ENCODE data around the gene EML1.

EML1 gene

GRCh38 chr14:99781091-99781490 lies 12.1 kb upstream of the EML1 start:
- Histone ChIP-seq H3K27me3 (no peaks in the 10 kb centered on the region), H3K4me1 (no peaks in the 10 kb centered on the region), H3K27ac (no peak overlapping the region), H3K36me3 (no peaks in the 10 kb centered on the region), H3K9me3 (peaks cover 0 to 4% (median 0%) of the 10 kb centered on the region in 3 donors), H3K4me3 (no peak overlapping the region)
- DNase-seq, result no peak
- TF ChIP-seq CTCF (IDR thresholded peaks at IDR 0.05), result no peak
- intact Hi-C loops (cut with DNase I; ENCODE audit: low total_unique reads), result loop anchor here (10.0 kb wide), 1 partner anchor 96 kb away; the partner anchor contains the start of gene CYP46A1

- H3K27me3 ChIP-seq, result no peaks in the 10 kb centered on the region
- H3K27ac ChIP-seq, result no peak overlapping the region
- no peak for TF ChIP-seq CTCF (IDR thresholded peaks at IDR 0.05)
- no peaks in the 10 kb centered on the region for H3K4me1 ChIP-seq
- intact Hi-C loops (cut with DNase I; ENCODE audit: low total_unique reads), result loop anchor here (10.0 kb wide), 1 partner anchor 97 kb away; the partner anchor contains the start of gene CYP46A1
- H3K36me3 ChIP-seq, result no peaks in the 10 kb centered on the region
- H3K9me3 ChIP-seq, result peaks cover 0 to 4% (median 0%) of the 10 kb centered on the region in 3 donors
- H3K4me3 ChIP-seq, result no peak overlapping the region
- DNase-seq, result no peak
Measured at GRCh38 chr14:99781853-99782610, 11.2 kb upstream of the EML1 start.

- H3K27ac ChIP-seq, result no peak overlapping the region
- no peak for DNase-seq
- H3K4me3 ChIP-seq, result no peak overlapping the region
- no peaks in the 10 kb centered on the region for H3K9me3 ChIP-seq
- no peaks in the 10 kb centered on the region for H3K27me3 ChIP-seq
- no peaks in the 10 kb centered on the region for H3K4me1 ChIP-seq
- TF ChIP-seq CTCF (IDR thresholded peaks at IDR 0.05), result no peak
- intact Hi-C loops (cut with DNase I; ENCODE audit: low total_unique reads), result loop anchor here (10.0 kb wide), 1 partner anchor 100 kb away; the partner anchor contains the start of gene CYP46A1
- no peaks in the 10 kb centered on the region for H3K36me3 ChIP-seq
Measured at GRCh38 chr14:99784508-99784907, 8.7 kb upstream of the EML1 start.

GRCh38 chr14:99785426-99785825 lies 7.8 kb upstream of the EML1 start:
- Histone ChIP-seq H3K27me3 (no peaks in the 10 kb centered on the region), H3K27ac (no peak overlapping the region), H3K36me3 (no peaks in the 10 kb centered on the region), H3K4me3 (no peak overlapping the region), H3K4me1 (no peaks in the 10 kb centered on the region), H3K9me3 (no peaks in the 10 kb centered on the region)
- intact Hi-C loops (cut with DNase I; ENCODE audit: low total_unique reads), result loop anchor here (10.0 kb wide), 1 partner anchor 101 kb away; the partner anchor contains the start of gene CYP46A1
- no peak for DNase-seq
- no peak for TF ChIP-seq CTCF (IDR thresholded peaks at IDR 0.05)

- no peaks in the 10 kb centered on the region for H3K27me3 ChIP-seq
- TF ChIP-seq CTCF (IDR thresholded peaks at IDR 0.05), result no peak
- no peaks in the 10 kb centered on the region for H3K36me3 ChIP-seq
- no peaks in the 10 kb centered on the region for H3K9me3 ChIP-seq
- no peak overlapping the region for H3K27ac ChIP-seq
- peaks cover 0 to 2% (median under 1%) of the 10 kb centered on the region in 4 donors for H3K4me1 ChIP-seq
- no peak for DNase-seq
- H3K4me3 ChIP-seq, result no peak overlapping the region
- intact Hi-C loops (cut with DNase I; ENCODE audit: low total_unique reads), result loop anchor here (10.0 kb wide), 1 partner anchor 102 kb away; the partner anchor contains the start of gene CYP46A1
Measured at GRCh38 chr14:99786511-99786989, 6.7 kb upstream of the EML1 start.

All from tibial artery (tissue), 4 donors.